Stimulated activated CD4-positive, alpha-beta T cell treated with anti-CD3 and anti-CD28 coated beads, TNF-alpha, amount 100 ng/mL, for 1 hour (primary cell): Measurements from ENCODE around the gene PDE6B.
"Not testable (repeated sequence)": the region's sequence is repeated elsewhere in the genome, so short reads cannot be mapped to it uniquely, and the experiment has no call there.

ENCODE experiments used
- DNase-seq, 3 donors: peaks; one replicate each; pipeline ENCODE4 v3.0.0-alpha.2; 2020; ENCODE audit warnings: low read depth in 3 of 3, low spot score in 1 of 3

PDE6B gene

GRCh38 chr4:669806-670559 lies 44.6 kb downstream of the PDE6B start:
- not testable (repeated sequence) for DNase-seq

GRCh38 chr4:671769-672168 lies 46.4 kb downstream of the PDE6B start:
- no peak for DNase-seq

GRCh38 chr4:673349-674091 lies 48.1 kb downstream of the PDE6B start:
- no peak for DNase-seq

DNA sequence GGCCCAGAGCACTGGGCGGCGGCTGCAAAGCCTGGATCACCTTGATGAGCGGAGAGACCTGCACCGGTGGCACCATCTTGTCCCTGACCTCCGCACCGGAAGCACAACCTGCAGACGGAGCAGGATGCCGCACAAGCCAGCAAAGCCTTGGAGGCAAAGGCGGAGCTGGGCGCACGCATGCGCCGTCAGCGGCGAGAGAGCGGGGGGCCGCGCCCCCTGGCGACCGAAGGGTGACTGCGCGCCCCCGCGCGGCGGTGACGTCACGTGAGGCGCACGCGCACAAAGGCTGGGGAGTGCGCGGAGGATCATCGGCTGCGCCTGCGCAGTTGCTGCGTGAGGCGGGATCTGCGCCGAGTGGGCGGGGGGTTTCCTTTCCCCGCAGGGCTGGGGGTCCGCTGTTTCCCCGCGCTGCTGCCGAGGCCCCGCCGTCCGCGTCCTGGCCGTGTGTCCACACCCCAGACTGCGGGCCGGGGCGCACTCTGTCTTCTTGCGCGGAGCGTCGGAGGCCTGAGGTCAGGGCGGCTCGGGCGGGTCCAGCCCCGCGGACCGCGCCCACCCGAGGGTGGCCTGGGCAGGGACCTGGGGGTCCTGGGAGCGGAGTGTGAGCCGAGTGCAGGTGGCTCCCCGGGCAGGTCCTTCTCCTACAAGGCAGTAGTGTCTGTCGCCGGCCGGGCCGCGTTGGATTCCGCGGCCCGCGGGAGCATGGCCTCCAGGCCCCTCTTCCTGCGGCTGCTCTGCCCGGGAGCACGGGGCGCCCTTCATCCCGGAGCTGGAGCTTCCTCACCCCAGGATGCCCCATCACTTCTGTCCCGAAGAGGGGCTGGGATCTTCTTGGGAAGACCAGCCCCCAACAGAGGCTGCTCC lies 49.0 kb downstream of the PDE6B start, which contains the start of the genes ATP5ME and MYL5:
TSS of gene ATP5ME (minus strand) at position 105 of the 864 bp plus-strand sequence. CDS start at position 76, 29 bp downstream.
TSS of gene MYL5 (plus strand) at position 371 of the 864 bp plus-strand sequence. CDS start 3,485 bp downstream, outside the sequence.
- DNase-seq = peak; percentile 94 to 99 (median 98)

DNA sequence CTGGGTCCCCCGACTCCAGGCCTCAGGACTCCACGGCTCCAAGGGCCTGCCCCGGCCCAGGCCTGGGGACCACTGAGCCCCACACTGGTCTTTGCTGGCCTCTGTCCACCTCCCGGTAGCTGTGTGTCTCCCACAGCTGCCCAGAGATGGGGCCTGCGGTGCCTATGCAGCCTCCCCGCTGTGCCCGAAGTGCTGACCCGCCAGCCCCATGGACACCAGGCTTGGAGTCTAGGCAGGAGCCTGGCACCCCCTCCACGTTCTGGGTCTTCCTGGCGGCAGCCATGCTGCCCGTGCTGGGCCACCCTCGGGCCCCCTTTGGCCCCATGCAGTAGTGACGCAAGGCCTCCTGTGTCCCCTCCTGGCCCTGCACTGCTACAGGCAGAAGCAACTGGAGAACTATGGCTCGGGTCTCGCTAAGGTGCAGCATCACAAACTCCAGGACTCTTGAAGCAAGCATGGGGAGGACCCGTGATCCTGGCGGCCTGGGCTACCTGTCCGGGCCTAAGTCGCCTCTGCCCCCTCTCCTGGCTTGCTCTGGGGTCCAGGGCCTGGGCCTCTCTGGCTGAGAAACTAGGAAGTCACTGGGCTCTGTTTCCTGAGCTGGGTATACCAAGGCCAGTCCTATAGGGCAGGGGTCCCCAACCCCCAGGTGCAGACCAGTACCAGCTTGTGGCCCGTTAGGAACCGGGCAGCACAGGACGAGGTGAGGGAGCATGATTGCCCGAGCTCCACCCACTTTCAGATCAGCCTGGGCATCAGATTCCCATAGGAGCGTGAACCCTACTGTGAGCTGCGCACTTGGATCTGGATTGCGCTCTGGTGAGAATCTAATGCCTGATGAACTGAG lies 49.9 kb downstream of the PDE6B start:
- DNase-seq = no peak

- DNase-seq = no peak
These were observed 50.9 kb downstream of the PDE6B start for GRCh38 chr4:675980-676870.

GRCh38 chr4:676871-677235 lies 51.5 kb downstream of the PDE6B start:
- DNase-seq = no peak

GRCh38 chr4:677431-678293 lies 52.3 kb downstream of the PDE6B start:
- no peak for DNase-seq

- no peak for DNase-seq
These were observed 53.1 kb downstream of the PDE6B start for GRCh38 chr4:678331-679103.

DNA sequence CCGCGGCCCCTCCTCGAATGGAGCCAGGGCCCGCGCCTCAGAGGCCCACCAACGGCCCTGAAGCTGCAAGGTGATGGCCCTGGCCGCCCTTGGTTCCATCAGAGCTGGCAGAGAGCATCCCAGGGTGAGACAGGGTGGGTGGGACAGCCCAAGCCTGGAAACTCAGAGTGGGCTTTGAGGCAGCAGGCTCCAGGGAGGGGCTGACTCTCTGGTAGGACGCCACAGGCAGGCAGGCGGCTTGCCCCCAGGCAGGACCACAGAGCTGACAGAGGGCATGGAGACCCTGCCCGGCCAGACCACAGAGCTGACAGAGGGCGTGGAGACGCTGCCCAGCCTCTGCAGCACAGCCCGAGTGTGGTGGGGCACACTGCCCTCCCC lies 53.7 kb downstream of the PDE6B start:
- no peak for DNase-seq

- no peak for DNase-seq
These were observed 54.3 kb downstream of the PDE6B start for GRCh38 chr4:679629-680028.

- no peak for DNase-seq
These were observed 54.7 kb downstream of the PDE6B start for GRCh38 chr4:680091-680490.

DNA sequence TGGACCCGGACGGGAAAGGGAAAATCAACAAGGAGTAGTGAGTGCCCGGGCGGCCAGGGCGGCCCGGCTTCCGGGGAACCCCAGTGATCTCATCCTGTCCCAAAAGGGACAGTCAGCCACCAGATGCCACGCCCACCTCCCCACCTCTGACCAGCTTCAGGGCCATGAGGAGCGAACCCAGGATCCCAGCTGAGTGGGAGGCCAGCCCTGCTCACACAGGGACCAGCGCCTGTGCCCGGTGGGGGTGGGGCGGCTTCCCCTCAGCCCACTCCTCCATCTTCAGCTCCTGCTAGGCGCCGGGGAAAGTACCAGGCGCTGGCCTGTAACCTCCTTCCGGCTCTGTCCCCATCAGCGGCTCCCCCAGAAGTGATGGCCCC lies 55.2 kb downstream of the PDE6B start:
- no peak for DNase-seq

- peak in 1 of 3 donors; percentile 22 for DNase-seq
These were observed 55.7 kb downstream of the PDE6B start for GRCh38 chr4:680928-681645.

GRCh38 chr4:681736-682451 lies 56.5 kb downstream of the PDE6B start:
- no peak for DNase-seq

DNA sequence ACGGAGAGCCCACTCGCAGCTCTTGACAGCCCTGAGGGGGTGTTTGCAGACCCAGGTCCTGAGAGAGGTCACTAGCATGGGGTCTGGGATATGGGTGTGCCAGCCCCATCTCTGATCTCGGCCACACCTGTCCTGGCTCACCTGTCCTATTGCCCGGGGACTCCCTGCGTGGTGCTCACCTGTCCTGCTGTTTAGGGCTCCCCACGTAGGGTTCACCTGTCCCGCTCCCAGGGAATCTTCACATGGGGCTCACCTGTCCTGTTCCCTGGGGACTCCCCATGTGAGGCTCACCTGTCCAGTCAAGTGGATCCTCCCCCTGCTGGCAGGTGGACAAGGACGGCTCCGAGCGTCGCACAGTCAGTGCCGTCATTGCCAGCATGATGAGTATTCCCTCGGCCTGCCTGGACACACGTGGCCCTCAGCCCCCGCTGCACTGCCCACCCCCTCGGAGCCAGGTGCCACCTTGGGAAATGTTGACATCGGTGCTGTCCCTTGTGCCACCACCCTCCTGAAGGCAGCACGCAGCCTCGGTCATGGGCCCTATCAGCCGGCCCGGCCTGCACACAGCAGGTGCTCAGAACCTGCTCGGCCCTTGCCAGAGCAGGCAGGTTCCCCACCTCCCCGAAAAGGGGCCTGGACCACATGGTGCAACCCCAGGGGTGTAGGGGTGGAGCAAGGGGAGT lies 57.3 kb downstream of the PDE6B start:
- DNase-seq = no peak
